HUES64 (cell line): ENCODE data around the gene SCN7A.
"Not testable (repeated sequence)": the region's sequence is repeated elsewhere in the genome, so short reads cannot be mapped to it uniquely, and the experiment has no call there.

Experiments used
- H3K27ac ChIP-seq: 2 replicates; pipeline ENCODE4 v1.7.0; 2013; ENCODE audit warnings: low read depth, low read length, inconsistent platforms
- H3K27me3 ChIP-seq: 2 replicates; pipeline ENCODE4 v1.6.1; 2013; ENCODE audit warnings: mild to moderate bottlenecking, low read length; ENCODE audit not compliant: insufficient read depth
- H3K36me3 ChIP-seq: 2 replicates; pipeline ENCODE4 v1.6.1; 2013; ENCODE audit warnings: mild to moderate bottlenecking, low read length; ENCODE audit not compliant: insufficient read depth
- H3K4me1 ChIP-seq: 2 replicates; pipeline ENCODE4 v1.6.1; 2013; ENCODE audit warnings: mild to moderate bottlenecking, low read length, moderate library complexity; ENCODE audit not compliant: insufficient read depth
- H3K4me3 ChIP-seq: 2 replicates; pipeline ENCODE4 v1.5.1; 2013; ENCODE audit warnings: mild to moderate bottlenecking, low read length, moderate library complexity
- H3K9ac ChIP-seq: 2 replicates; pipeline ENCODE4 v1.6.1; 2013; ENCODE audit warnings: mild to moderate bottlenecking, low read depth, low read length
- H3K9me3 ChIP-seq: 2 replicates; pipeline ENCODE4 v1.6.1; 2013; ENCODE audit warnings: low read depth, low read length; ENCODE audit not compliant: insufficient read depth
- WGBS: fragments of 150-250, 120-280 bp; methylation state at CpG from one replicate; pipeline ENCODE4 v1.1.7; 2013; ENCODE audit warnings: missing lambda C conversion rate; 5-methylcytosine and 5-hydroxymethylcytosine counted together

The SCN7A gene

DNA sequence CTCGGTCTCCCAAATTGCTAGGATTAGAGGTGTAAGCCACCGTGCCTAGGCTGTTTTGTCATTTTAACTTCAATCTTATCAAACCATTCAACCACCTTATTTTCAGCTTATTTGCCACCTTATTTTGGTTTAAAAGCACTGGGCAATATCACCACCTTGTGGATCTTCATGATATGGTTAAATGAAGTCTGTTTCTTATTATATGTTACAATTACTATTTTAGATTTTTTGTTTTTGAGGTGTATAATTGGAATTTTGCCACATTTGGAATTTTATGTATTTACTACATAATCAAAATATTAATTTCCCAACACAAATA, 74.5 kb downstream of the SCN7A start:
- Histone ChIP-seq H3K36me3 (no peaks in the 10 kb centered on the region), H3K9ac (no peak overlapping the region), H3K9me3 (no peaks in the 10 kb centered on the region), H3K4me1 (no peaks in the 10 kb centered on the region), H3K4me3 (no peak overlapping the region), H3K27ac (no peak overlapping the region), H3K27me3 (no peaks in the 10 kb centered on the region)
- WGBS = 64% methylated on average over 2 of the region's 2 CpGs

DNA sequence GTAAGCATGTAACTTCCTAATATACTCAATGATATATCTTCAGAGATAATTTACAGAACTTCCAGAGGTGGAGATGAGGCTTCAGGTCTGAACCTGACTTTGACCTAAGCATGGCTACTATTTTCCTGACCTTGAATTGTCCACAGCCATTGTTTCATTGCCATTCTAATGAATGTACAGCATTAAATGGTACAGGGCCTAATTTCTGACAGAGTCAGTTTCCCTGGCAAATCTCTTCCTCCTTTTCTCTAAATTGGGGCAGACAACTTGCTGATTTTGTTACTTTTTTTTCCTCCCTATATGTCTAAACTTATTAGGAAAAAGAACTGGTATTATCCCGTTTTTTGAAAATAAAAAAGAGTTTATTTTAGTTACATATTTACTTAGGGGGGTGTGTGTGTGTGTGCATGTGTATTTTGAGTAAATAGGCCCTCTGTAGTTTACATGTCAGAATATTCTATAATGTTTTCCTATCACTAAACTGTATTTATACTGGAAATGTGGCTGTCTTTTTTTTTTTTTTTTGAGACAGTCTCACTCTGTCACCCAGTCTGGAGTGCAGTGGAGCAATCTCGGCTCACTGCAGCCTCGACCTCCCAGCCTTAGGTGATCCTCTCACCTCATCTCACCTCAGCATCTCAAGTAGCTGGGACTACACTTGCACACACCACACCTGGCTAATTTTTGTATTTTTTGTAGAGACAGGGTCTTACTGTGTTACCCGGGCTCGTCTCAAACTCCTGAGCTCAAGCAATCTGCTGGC, 75.0 kb downstream of the SCN7A start:
- WGBS = 80% methylated on average over 4 of the region's 5 CpGs
- no peaks in the 10 kb centered on the region for H3K9me3 ChIP-seq
- no peak overlapping the region for H3K9ac ChIP-seq
- no peak overlapping the region for H3K4me3 ChIP-seq
- no peaks in the 10 kb centered on the region for H3K4me1 ChIP-seq
- H3K36me3 ChIP-seq = no peaks in the 10 kb centered on the region
- no peaks in the 10 kb centered on the region for H3K27me3 ChIP-seq
- no peak overlapping the region for H3K27ac ChIP-seq

DNA sequence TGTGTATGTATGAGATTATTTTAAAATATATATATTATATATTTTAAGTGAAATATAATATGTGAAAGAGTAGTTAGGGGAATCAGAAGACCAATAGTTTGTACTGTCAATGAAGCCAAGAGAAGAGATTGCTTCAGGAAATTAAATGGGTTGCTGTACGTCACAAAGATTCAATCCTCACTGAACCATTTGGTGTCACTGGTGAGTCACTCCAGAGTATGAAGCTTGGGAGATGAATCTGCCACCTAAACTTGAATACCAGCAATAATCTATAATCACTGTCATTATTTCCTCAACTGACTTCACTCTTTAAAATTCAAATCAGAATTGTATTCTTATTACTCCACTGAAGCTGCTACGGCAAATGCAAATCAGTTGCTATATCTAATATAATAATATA, 76.4 kb downstream of the SCN7A start:
- H3K9ac ChIP-seq = no peak overlapping the region
- no peaks in the 10 kb centered on the region for H3K4me1 ChIP-seq
- H3K36me3 ChIP-seq = no peaks in the 10 kb centered on the region
- H3K9me3 ChIP-seq = no peaks in the 10 kb centered on the region
- no peaks in the 10 kb centered on the region for H3K27me3 ChIP-seq
- 29% methylated on average over 1 of the region's 2 CpGs for WGBS
- no peak overlapping the region for H3K27ac ChIP-seq
- no peak overlapping the region for H3K4me3 ChIP-seq

DNA sequence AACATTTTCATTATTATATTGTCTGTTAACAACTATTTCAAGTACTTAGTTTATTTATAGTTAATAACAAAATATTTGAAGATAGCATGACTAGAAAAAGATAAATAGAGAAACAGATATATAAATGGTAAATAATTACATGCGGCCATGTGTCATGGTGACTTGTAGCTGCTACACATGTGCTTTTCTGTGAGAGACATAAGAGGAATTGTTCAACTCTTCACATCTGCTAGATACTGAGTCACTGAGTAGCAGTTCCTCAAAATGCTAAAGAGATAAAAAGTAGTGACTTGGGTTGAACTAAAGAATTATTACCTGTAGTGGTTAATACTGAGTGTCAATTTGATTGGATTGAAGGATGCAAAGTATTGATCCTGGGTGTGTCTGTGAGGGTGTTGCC, 80.8 kb downstream of the SCN7A start:
- peaks cover 2% of the 10 kb centered on the region; the same call in 1 of the 2 replicates for H3K4me1 ChIP-seq
- H3K36me3 ChIP-seq = no peaks in the 10 kb centered on the region
- no peaks in the 10 kb centered on the region for H3K9me3 ChIP-seq
- 92% methylated on average over 1 of the region's 1 CpG for WGBS
- no peak overlapping the region for H3K4me3 ChIP-seq
- no peaks in the 10 kb centered on the region for H3K27me3 ChIP-seq
- H3K27ac ChIP-seq = no peak overlapping the region
- no peak overlapping the region for H3K9ac ChIP-seq

DNA sequence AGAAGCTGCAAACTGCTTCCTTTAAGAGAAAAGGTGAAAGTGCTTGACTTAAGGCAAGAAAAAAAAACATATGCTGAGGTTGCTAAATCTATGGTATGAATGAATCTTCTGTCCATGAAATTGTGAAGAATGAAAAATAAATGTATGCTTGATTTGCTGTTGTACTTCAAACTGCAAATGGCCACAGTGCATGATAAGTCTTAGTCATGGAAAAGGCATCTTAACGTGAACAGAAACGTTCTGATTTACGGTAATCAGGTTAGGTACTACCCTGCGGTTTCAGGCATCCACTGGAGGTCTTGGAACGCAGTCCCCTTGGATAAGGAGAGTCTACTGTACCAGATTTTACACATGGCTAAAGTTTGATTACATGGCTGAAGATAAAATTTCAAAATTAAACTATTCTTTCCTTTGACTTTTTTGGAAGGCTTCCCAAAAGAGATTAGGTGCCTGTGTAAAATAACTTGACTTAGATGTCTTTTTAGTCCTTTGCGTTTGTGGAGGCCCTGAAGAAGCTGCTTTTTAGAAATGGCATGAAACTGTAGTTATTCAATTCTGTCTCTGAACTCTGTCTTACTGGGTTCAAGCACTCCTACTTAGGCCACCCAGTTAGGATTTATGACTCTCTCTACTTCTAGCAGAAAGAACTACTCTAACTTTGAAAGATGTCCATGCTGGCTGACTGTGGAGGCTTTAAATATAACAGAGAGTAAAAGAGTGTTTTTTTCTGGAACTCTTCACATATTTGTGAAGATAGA, 82.4 kb downstream of the SCN7A start:
- no peaks in the 10 kb centered on the region for H3K9me3 ChIP-seq
- no peak overlapping the region for H3K4me3 ChIP-seq
- H3K36me3 ChIP-seq = no peaks in the 10 kb centered on the region
- no peak overlapping the region for H3K27ac ChIP-seq
- no peaks in the 10 kb centered on the region for H3K27me3 ChIP-seq
- H3K9ac ChIP-seq = no peak overlapping the region
- peaks cover 2% of the 10 kb centered on the region; the same call in 1 of the 2 replicates for H3K4me1 ChIP-seq
- 78% methylated on average over 6 of the region's 6 CpGs for WGBS

DNA sequence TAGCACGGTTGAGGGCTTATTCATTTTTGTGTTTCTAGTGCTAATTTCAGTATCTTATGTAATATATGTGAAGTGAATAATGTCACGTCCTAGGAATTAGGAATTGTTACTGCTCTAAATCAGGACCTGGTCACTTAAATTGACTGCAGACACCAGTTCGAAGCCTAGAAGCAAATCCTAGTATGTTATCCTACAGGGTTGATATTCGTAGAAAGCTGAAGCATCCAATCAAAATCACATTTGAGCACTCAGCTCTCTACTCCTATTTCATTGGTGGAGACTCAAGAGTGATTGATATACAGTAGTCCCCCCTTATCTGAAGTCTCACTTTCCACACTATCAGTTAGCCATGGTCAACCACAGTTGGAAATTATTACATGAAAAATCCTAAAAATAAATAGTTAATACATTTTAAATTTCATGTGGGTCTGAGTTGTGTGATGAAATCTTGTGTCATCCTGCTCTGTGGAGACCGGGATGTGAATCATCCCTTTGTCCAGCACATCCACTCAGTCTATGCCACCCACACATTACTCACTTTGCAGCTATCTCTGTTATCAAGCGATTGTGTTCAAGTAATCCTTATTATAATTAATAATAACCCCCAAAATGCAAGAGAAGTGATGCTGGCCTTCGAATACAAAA, 83.1 kb downstream of the SCN7A start:
- Histone ChIP-seq H3K27ac (no peak overlapping the region), H3K27me3 (no peaks in the 10 kb centered on the region), H3K4me1 (peaks cover 2% of the 10 kb centered on the region; the same call in 1 of the 2 replicates), H3K36me3 (no peaks in the 10 kb centered on the region), H3K9ac (no peak overlapping the region), H3K4me3 (no peak overlapping the region), H3K9me3 (no peaks in the 10 kb centered on the region)
- WGBS = 94% methylated on average over 7 of the region's 7 CpGs

DNA sequence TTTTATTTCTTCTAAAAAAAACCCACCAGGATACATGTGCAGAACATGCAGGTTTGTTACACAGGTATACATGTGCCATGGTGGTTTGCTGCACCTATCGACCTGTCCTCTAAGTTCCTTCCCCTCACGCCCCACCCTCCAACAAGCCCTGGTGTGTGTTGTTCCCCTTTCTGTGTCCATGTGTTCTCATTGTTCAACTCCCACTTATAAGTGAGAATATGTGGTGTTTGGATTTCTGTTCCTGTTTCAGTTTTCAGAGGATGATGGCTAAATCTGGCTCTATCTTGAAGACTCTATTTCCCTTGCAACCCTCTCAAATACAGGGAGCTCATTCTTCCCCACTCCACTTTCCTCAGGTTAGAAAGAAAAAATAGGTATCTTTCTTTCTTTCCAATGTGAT, 86.3 kb downstream of the SCN7A start:
- not testable (repeated sequence) for H3K27me3 ChIP-seq, H3K4me3 ChIP-seq, H3K27ac ChIP-seq, H3K36me3 ChIP-seq, H3K4me1 ChIP-seq, H3K9ac ChIP-seq, H3K9me3 ChIP-seq
- 94% methylated on average over 2 of the region's 2 CpGs for WGBS

DNA sequence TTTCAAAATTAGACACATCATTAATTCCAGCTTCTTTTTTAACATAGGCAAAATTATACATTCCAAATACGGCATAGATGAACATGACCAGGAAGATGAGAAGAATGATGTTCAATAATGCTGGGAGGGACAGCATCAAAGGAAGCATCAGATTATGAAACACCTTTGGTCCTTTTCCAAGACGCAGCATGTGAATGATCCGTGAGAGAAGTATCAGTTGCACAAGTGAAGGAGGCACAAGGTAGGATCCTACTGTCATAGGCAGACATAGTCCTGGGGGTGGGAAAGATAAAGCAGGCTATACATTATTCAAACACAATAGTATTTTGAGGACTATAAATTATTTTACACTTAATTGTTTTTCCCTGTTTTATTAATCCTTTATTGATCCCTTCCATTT, 87.7 kb downstream of the SCN7A start:
- Histone ChIP-seq H3K4me3 (no peak overlapping the region), H3K27me3 (no peaks in the 10 kb centered on the region), H3K4me1 (no peaks in the 10 kb centered on the region), H3K27ac (no peak overlapping the region), H3K9me3 (no peaks in the 10 kb centered on the region), H3K9ac (no peak overlapping the region), H3K36me3 (no peaks in the 10 kb centered on the region)
- WGBS = 95% methylated on average over 3 of the region's 3 CpGs

DNA sequence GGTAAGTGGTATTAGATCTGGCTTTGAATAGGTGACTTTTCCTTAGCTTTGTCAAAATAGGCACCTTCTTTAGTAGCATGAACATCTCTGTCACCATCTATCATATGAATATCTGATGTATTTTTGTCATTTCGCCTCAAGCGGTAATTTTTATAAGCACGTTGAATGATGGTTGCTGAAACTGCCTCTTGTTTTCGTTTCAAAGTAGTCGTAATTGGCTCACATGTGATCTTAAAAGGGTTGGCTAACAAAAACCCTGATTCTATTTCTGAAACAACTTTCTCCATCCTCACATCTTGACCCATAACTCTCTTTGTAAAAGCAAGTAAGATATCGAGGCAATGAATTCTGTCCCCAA, 88.5 kb downstream of the SCN7A start:
- no peaks in the 10 kb centered on the region for H3K4me1 ChIP-seq
- 97% methylated on average over 6 of the region's 6 CpGs for WGBS

DNA sequence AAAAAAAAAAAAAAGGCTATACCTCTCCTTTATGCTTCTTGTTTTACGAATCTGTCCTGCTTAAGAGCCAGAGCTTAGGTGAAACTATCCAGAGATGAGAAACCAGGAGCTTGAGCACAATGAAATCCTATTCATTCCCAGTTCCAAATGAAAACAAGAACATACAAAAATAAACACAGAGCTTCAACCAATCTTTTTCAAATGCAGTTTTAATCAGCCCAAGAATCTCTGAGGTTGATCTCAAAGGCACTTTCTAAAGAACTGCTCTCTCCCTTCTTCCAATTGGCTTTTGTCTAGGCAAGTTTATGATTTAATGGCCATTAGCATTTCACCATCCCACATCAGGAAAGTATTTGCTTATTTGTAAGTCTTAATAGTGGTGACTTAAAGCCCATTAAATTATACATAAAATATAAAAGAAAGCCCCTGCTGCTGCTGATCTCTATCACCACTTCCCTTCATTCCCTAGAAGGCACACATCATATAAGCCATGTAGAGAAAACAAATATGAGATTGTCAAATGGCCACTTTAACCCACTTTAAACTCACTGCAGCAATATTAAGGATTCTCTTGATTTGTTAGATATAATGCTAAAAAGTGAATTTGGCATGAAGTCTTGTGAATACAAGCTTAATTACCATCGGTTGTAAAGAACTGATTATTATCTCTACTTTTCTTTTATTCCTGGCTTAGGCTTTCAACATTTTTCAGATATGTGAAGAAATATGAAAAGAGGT, 89.0 kb downstream of the SCN7A start:
- no peak overlapping the region for H3K27ac ChIP-seq
- no peak overlapping the region for H3K4me3 ChIP-seq
- WGBS = 98% methylated on average over 2 of the region's 2 CpGs
- no peaks in the 10 kb centered on the region for H3K27me3 ChIP-seq
- H3K9me3 ChIP-seq = no peaks in the 10 kb centered on the region
- H3K9ac ChIP-seq = no peak overlapping the region
- no peaks in the 10 kb centered on the region for H3K36me3 ChIP-seq
- H3K4me1 ChIP-seq = no peaks in the 10 kb centered on the region

More for the DNA sequence above, 88.5 kb downstream of the SCN7A start:
- no peak overlapping the region for H3K27ac ChIP-seq
- no peaks in the 10 kb centered on the region for H3K36me3 ChIP-seq
- no peaks in the 10 kb centered on the region for H3K27me3 ChIP-seq
- no peaks in the 10 kb centered on the region for H3K9me3 ChIP-seq
- H3K9ac ChIP-seq = no peak overlapping the region
- no peak overlapping the region for H3K4me3 ChIP-seq

DNA sequence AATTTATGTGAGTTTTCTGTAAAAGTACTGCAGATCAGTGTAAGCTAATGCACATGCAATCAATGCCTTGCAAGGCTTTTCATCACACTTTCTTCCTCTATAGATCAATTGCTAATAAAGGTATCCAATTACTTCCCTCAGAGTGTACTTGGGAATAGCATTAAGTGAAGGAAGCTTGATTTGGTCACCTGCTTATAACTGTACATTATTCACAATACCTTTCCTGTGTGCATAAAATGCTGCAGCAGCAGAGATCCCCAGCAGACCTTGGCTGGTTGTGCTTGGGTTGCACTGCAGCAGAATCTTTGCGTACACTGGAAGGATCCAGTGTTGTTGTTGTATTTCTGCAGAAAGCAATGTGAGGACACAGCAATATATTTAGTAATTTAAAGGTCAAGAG, 99.8 kb downstream of the SCN7A start:
- Histone ChIP-seq H3K27me3 (no peaks in the 10 kb centered on the region), H3K27ac (no peak overlapping the region), H3K9me3 (no peaks in the 10 kb centered on the region), H3K4me1 (no peaks in the 10 kb centered on the region), H3K9ac (no peak overlapping the region), H3K4me3 (no peak overlapping the region), H3K36me3 (no peaks in the 10 kb centered on the region)
- whole genome bisulfite sequencing = 89% methylated on average over 1 of the region's 1 CpG
